Spinal cord (tissue), 10 donors: ENCODE results near the gene MX2. TPM values are rescaled to one million over a fixed set of nuclear protein-coding genes. Genes with fewer than 3 reads are reported as not detected.
A peak's percentile ranks its signal among the peaks of the same experiment; 100 is the strongest.
"Not testable (repeated sequence)": the region's sequence is repeated elsewhere in the genome, so short reads cannot be mapped to it uniquely, and the experiment has no call there.

Experiments
- DNase-seq, 6 donors: peaks; one replicate each; pipeline versions ENCODE4 v3.0.0 to v3.0.0-alpha.2; 2013 to 2015; ENCODE audit warnings: low spot score in 6 of 6, low read depth in 4 of 6
- H3K27ac ChIP-seq: one replicate; pipeline ENCODE4 v1.5.1; 2013; ENCODE audit warnings: low read depth, low read length, control low read depth
- H3K27me3 ChIP-seq: one replicate; pipeline ENCODE4 v1.6.1; 2013; ENCODE audit warnings: low read length; ENCODE audit not compliant: control insufficient read depth, insufficient read depth
- H3K36me3 ChIP-seq: one replicate; pipeline ENCODE4 v1.6.1; 2013; ENCODE audit warnings: low read length; ENCODE audit not compliant: control insufficient read depth, insufficient read depth
- H3K4me1 ChIP-seq: one replicate; pipeline ENCODE4 v1.6.1; 2013; ENCODE audit warnings: low read length; ENCODE audit not compliant: control insufficient read depth, insufficient read depth
- H3K4me3 ChIP-seq: one replicate; pipeline ENCODE4 v1.5.1; 2013; ENCODE audit warnings: low read depth, low read length, control low read depth
- H3K9me3 ChIP-seq: one replicate; pipeline ENCODE4 v1.6.1; 2013; ENCODE audit warnings: low read length; ENCODE audit not compliant: control insufficient read depth, insufficient read depth
- WGBS: methylation state at CpG from one replicate; pipeline ENCODE4 v1.1.5; 2013; ENCODE audit warnings: missing lambda C conversion rate; ENCODE audit not compliant: insufficient coverage; 5-methylcytosine and 5-hydroxymethylcytosine counted together
- polyA plus RNA-seq, 2 donors: library from polyadenylated mRNA; unstranded; fragments of 120-200 nt; gene quantifications; one replicate each; pipeline ENCODE4 v1.2.1, GENCODE V29; 2013; ENCODE audit not compliant: insufficient read length in 2 of 2
- total RNA-seq, 2 donors: library from RNA; depleted of rRNA in 1 of 2; stranded (reverse); fragments of 120-200 nt in 1 of 2; fragments of >200 nt in 1 of 2; gene quantifications; one replicate each; pipeline versions ENCODE4 v1.2.3 to v1.2.4, GENCODE V29; 2013 to 2014
- donor health status: healthy.

MX2 gene
- total and polyA plus RNA-seq, 4 donors, result 0.90 to 3.2 (median 1.2) TPM

- H3K36me3 ChIP-seq, result no peaks in the 10 kb centered on the region
- H3K27ac ChIP-seq, result no peak overlapping the region
- no peaks in the 10 kb centered on the region for H3K4me1 ChIP-seq
- DNase-seq, result peak in 1 of 6 donors; percentile 15
- H3K4me3 ChIP-seq, result no peak overlapping the region
- no peaks in the 10 kb centered on the region for H3K27me3 ChIP-seq
- no peaks in the 10 kb centered on the region for H3K9me3 ChIP-seq
- 97% methylated on average over 22 of the region's 24 CpGs for WGBS
Measured at GRCh38 chr21:41407541-41408460, 46.0 kb downstream of the MX2 start.

GRCh38 chr21:41410361-41410760 is 48.5 kb downstream of the MX2 start:
- Histone ChIP-seq H3K9me3 (no peaks in the 10 kb centered on the region), H3K27me3 (no peaks in the 10 kb centered on the region), H3K4me1 (no peaks in the 10 kb centered on the region), H3K4me3 (no peak overlapping the region), H3K36me3 (no peaks in the 10 kb centered on the region), H3K27ac (no peak overlapping the region)
- no CpG with 5 or more reads among the region's 1 CpG for WGBS
- no peak for DNase-seq

- H3K4me3 ChIP-seq, result no peak overlapping the region
- DNase-seq, result no peak
- no peaks in the 10 kb centered on the region for H3K27me3 ChIP-seq
- H3K4me1 ChIP-seq, result no peaks in the 10 kb centered on the region
- peaks cover 3% of the 10 kb centered on the region for H3K9me3 ChIP-seq
- no peaks in the 10 kb centered on the region for H3K36me3 ChIP-seq
- 83% methylated on average over 3 of the region's 5 CpGs for WGBS
- no peak overlapping the region for H3K27ac ChIP-seq
Measured at GRCh38 chr21:41410767-41411448, 49.1 kb downstream of the MX2 start.

- Histone ChIP-seq H3K4me1 (no peaks in the 10 kb centered on the region), H3K36me3 (no peaks in the 10 kb centered on the region), H3K4me3 (no peak overlapping the region), H3K27me3 (no peaks in the 10 kb centered on the region), H3K9me3 (peaks cover 3% of the 10 kb centered on the region), H3K27ac (no peak overlapping the region)
- no peak for DNase-seq
- WGBS, result 86% methylated on average over 4 of the region's 5 CpGs
Measured at GRCh38 chr21:41411449-41412089, 49.7 kb downstream of the MX2 start.

- not testable (repeated sequence) for H3K27me3 ChIP-seq, H3K9me3 ChIP-seq
- WGBS, result no CpG with 5 or more reads among the region's 2 CpGs
Measured at GRCh38 chr21:41417505-41417904, 55.7 kb downstream of the MX2 start.

GRCh38 chr21:41418393-41418792 is 56.6 kb downstream of the MX2 start:
- Histone ChIP-seq H3K9me3 (peaks cover 3% of the 10 kb centered on the region), H3K27me3 (no peaks in the 10 kb centered on the region), H3K4me3 (no peak overlapping the region), H3K4me1 (peaks cover 11% of the 10 kb centered on the region), H3K36me3 (no peaks in the 10 kb centered on the region), H3K27ac (no peak overlapping the region)
- no peak for DNase-seq
- 94% methylated on average over 6 of the region's 6 CpGs for WGBS

More at GRCh38 chr21:41417505-41417904, 55.7 kb downstream of the MX2 start:
- DNase-seq, H3K27ac ChIP-seq, H3K4me3 ChIP-seq, H3K36me3 ChIP-seq: not testable (repeated sequence)
- peaks cover 11% of the 10 kb centered on the region for H3K4me1 ChIP-seq

GRCh38 chr21:41418956-41419680 is 57.3 kb downstream of the MX2 start:
- DNase-seq, result no peak
- no peaks in the 10 kb centered on the region for H3K36me3 ChIP-seq
- H3K9me3 ChIP-seq, result peaks cover 3% of the 10 kb centered on the region
- no peak overlapping the region for H3K4me3 ChIP-seq
- H3K4me1 ChIP-seq, result peaks cover 11% of the 10 kb centered on the region
- no peak overlapping the region for H3K27ac ChIP-seq
- H3K27me3 ChIP-seq, result no peaks in the 10 kb centered on the region
- 92% methylated on average over 8 of the region's 11 CpGs for WGBS

- H3K36me3 ChIP-seq, result no peaks in the 10 kb centered on the region
- H3K27ac ChIP-seq, result peak overlapping the region; percentile 88
- H3K4me3 ChIP-seq, result peak overlapping the region; percentile 68
- 4% methylated on average over 40 of the region's 54 CpGs for WGBS
- H3K4me1 ChIP-seq, result peaks cover 16% of the 10 kb centered on the region
- H3K27me3 ChIP-seq, result no peaks in the 10 kb centered on the region
- peaks cover 3% of the 10 kb centered on the region for H3K9me3 ChIP-seq
- DNase-seq, result peak; percentile 57 to 94 (median 64)
Measured at GRCh38 chr21:41419921-41420862, 58.4 kb downstream of the MX2 start.
